ENCODE data around the gene CACNA1D. TPM values are rescaled to one million over a fixed set of nuclear protein-coding genes. Genes with fewer than 3 reads are reported as not detected.

Gene CACNA1D
- total and polyA plus RNA-seq, 2 donors (not counting 1 experiment from before 2014, with no cell fraction given) = 0.17 to 0.37 TPM

DNA sequence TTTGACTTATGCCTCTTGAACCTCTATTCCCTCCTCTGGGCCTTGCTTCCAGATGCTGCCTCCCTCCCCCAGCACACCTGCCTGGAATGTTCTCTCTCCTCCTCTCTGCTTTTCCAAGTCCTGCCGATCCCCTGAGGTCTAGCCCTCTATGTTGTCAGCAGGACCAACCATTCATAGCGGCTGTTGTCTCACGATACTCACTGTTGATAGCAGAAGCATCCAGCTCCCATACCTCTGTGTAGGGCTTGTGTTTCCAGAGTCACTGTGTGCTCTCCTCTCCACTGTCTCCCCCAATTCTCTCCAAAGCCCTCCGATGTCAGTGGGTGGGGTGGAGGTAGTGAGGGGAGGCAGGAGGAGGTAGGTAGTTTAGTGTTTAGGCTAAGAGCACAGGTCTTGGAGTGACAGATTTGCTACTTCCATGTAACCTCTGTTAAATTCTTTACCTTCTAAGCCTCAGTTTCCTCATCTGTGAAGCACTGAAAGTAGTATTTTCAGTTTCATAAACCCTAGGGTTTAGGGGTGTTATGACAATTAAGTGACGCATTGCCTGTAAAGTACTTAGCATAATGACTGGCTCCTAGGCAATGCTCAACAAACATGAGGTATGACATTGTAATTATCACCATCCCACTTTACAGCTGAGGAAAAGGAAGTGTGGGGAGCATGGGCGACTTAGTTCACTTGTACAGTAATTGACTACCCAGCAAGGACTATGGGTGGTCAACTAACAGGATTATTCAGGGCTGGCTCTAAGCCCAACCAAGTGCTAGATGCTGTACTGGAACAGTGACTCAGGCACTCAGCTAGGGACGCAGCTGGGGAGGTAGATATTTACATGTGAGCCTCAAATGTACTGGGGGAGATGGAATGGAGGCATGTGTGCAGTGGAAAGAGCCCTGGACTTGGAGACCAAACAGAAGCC, 122.8 kb downstream of the CACNA1D start:
- TF ChIP-seq CTCF (conservative IDR thresholded peaks at IDR 0.05 in 1 of 2, IDR thresholded peaks at IDR 0.05 in 1 of 2; ENCODE audit: low read depth in 1 of 2, low read length in 2 of 2) (no peak), EZH2 (IDR thresholded peaks at IDR 0.05; ENCODE audit: low read length, missing control alignments) (no peak)
- H3K9me3 ChIP-seq (ENCODE audit: control insufficient read depth, insufficient read depth, low read depth, low read length) = no peaks in the 10 kb centered on the region

DNA sequence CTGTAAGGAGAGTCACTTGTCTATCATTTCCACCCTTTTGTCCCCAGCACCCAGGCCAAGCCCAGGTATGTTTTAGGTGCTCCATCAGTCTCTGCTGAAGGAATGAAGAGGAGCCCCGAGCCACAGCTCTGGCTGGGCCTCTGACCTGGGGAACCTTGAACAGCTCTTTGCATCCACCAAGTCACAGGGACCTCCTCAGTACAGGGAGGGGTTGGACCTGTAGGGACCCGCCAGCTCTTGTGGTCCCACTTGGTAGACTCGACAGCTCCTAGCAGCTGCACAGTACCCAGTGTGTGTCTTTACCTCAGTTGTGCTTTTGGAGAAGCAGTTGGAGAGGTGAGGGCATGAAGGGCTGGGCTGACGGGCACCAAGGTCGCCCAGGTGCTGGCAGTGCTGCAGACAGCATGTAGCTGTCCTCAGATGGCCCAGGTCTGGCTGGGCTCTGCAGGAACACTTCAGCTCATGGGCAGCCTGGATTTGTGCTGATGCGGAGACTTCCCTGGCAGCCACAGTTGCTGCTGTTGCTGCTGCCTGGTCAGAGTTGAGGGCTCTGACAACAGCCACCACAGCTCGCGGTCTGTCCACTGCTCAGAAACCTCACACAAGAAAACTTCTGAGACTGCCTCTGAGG, 123.6 kb downstream of the CACNA1D start:
- no peak overlapping the region for H3K4me3 ChIP-seq (replicated peaks in 1 of 4; ENCODE audit: control extremely low read depth in 1 of 4, insufficient read depth in 1 of 4, low read depth in 3 of 4, low read length in 4 of 4)
- no peak overlapping the region for H3K27ac ChIP-seq (ENCODE audit: insufficient read depth, low read length)
- DNase-seq (ENCODE audit: low read depth in 2 of 2) = no peak
- H3K79me2 ChIP-seq (ENCODE audit: control insufficient read depth, insufficient read depth, low read length) = no peaks in the 10 kb centered on the region
- H3K36me3 ChIP-seq (ENCODE audit: control insufficient read depth, insufficient read depth, low read length) = no peaks in the 10 kb centered on the region
- H3K4me2 ChIP-seq (ENCODE audit: extremely low read depth, insufficient read depth, low read length) = no peak overlapping the region
- H3K4me1 ChIP-seq (ENCODE audit: control insufficient read depth, extremely low read depth, insufficient read depth, low read length) = no peaks in the 10 kb centered on the region
- H3K9me3 ChIP-seq (ENCODE audit: control insufficient read depth, insufficient read depth, low read depth, low read length) = no peaks in the 10 kb centered on the region
- H3K27me3 ChIP-seq (ENCODE audit: control insufficient read depth, insufficient read depth, low read length) = no peaks in the 10 kb centered on the region
- no peak for TF ChIP-seq CTCF (conservative IDR thresholded peaks at IDR 0.05 in 1 of 2, IDR thresholded peaks at IDR 0.05 in 1 of 2; ENCODE audit: low read depth in 1 of 2, low read length in 2 of 2)
- no peak for TF ChIP-seq EZH2 (IDR thresholded peaks at IDR 0.05; ENCODE audit: low read length, missing control alignments)
- no peak overlapping the region for H2AFZ ChIP-seq (ENCODE audit: low read length)
- no peaks in the 10 kb centered on the region for H4K20me1 ChIP-seq (ENCODE audit: control insufficient read depth, extremely low read depth, insufficient read depth, low read length)
- H3K9ac ChIP-seq (ENCODE audit: insufficient read depth, low read length) = no peak overlapping the region

More for the DNA sequence above, 122.8 kb downstream of the CACNA1D start:
- Histone ChIP-seq H3K36me3 (ENCODE audit: control insufficient read depth, insufficient read depth, low read length) (no peaks in the 10 kb centered on the region), H2AFZ (ENCODE audit: low read length) (no peak overlapping the region), H3K9ac (ENCODE audit: insufficient read depth, low read length) (no peak overlapping the region), H3K79me2 (ENCODE audit: control insufficient read depth, insufficient read depth, low read length) (no peaks in the 10 kb centered on the region), H3K4me2 (ENCODE audit: extremely low read depth, insufficient read depth, low read length) (no peak overlapping the region), H4K20me1 (ENCODE audit: control insufficient read depth, extremely low read depth, insufficient read depth, low read length) (no peaks in the 10 kb centered on the region), H3K4me1 (ENCODE audit: control insufficient read depth, extremely low read depth, insufficient read depth, low read length) (no peaks in the 10 kb centered on the region), H3K4me3 (replicated peaks in 1 of 4; ENCODE audit: control extremely low read depth in 1 of 4, insufficient read depth in 1 of 4, low read depth in 3 of 4, low read length in 4 of 4) (no peak overlapping the region), H3K27ac (ENCODE audit: insufficient read depth, low read length) (no peak overlapping the region), H3K27me3 (ENCODE audit: control insufficient read depth, insufficient read depth, low read length) (no peaks in the 10 kb centered on the region)
- DNase-seq (ENCODE audit: low read depth in 2 of 2) = no peak

- H2AFZ ChIP-seq (ENCODE audit: low read length) = no peak overlapping the region
- H3K27me3 ChIP-seq (ENCODE audit: control insufficient read depth, insufficient read depth, low read length) = no peaks in the 10 kb centered on the region
- no peaks in the 10 kb centered on the region for H3K79me2 ChIP-seq (ENCODE audit: control insufficient read depth, insufficient read depth, low read length)
- no peaks in the 10 kb centered on the region for H4K20me1 ChIP-seq (ENCODE audit: control insufficient read depth, extremely low read depth, insufficient read depth, low read length)
- no peaks in the 10 kb centered on the region for H3K36me3 ChIP-seq (ENCODE audit: control insufficient read depth, insufficient read depth, low read length)
- H3K9ac ChIP-seq (ENCODE audit: insufficient read depth, low read length) = no peak overlapping the region
- H3K27ac ChIP-seq (ENCODE audit: insufficient read depth, low read length) = no peak overlapping the region
- no peak overlapping the region for H3K4me2 ChIP-seq (ENCODE audit: extremely low read depth, insufficient read depth, low read length)
- DNase-seq (ENCODE audit: low read depth in 2 of 2) = no peak
- H3K9me3 ChIP-seq (ENCODE audit: control insufficient read depth, insufficient read depth, low read depth, low read length) = no peaks in the 10 kb centered on the region
- H3K4me1 ChIP-seq (ENCODE audit: control insufficient read depth, extremely low read depth, insufficient read depth, low read length) = no peaks in the 10 kb centered on the region
- H3K4me3 ChIP-seq (replicated peaks in 1 of 4; ENCODE audit: control extremely low read depth in 1 of 4, insufficient read depth in 1 of 4, low read depth in 3 of 4, low read length in 4 of 4) = no peak overlapping the region
- no peak for TF ChIP-seq EZH2 (IDR thresholded peaks at IDR 0.05; ENCODE audit: low read length, missing control alignments)
- TF ChIP-seq CTCF (conservative IDR thresholded peaks at IDR 0.05 in 1 of 2, IDR thresholded peaks at IDR 0.05 in 1 of 2; ENCODE audit: low read depth in 1 of 2, low read length in 2 of 2) = no peak
Measured at GRCh38 chr3:53618524-53618906, 124.1 kb downstream of the CACNA1D start.
